Fibroblast of lung (primary cell): ENCODE measurements around the gene KLHL25. TPM values are rescaled to one million over a fixed set of nuclear protein-coding genes. Genes with fewer than 3 reads are reported as not detected.

Experiments
- DNase-seq, 2 donors: peaks; one replicate each; pipeline versions ENCODE4 v3.0.0 to v3.0.0-alpha.2; 2010; ENCODE audit warnings: low read depth in 2 of 2
- H2AFZ ChIP-seq: 2 replicates; pipeline ENCODE4 v1.5.1; 2012; ENCODE audit warnings: low read length, control low read depth, inconsistent platforms
- H3K27ac ChIP-seq: 2 replicates; pipeline ENCODE4 v1.5.1; 2011; ENCODE audit warnings: low read length, control low read depth; ENCODE audit not compliant: insufficient read depth
- H3K27me3 ChIP-seq: 2 replicates; pipeline ENCODE4 v1.5.1; 2011; ENCODE audit warnings: mild to moderate bottlenecking, low read length; ENCODE audit not compliant: control insufficient read depth, insufficient read depth
- H3K36me3 ChIP-seq: 2 replicates; pipeline ENCODE4 v1.5.1; 2011; ENCODE audit warnings: low read length; ENCODE audit not compliant: control insufficient read depth, insufficient read depth
- H3K4me1 ChIP-seq: 2 replicates; pipeline ENCODE4 v1.5.1; 2011; ENCODE audit warnings: low read length; ENCODE audit not compliant: control insufficient read depth, insufficient read depth; ENCODE audit errors: extremely low read depth
- H3K4me2 ChIP-seq: 2 replicates; pipeline ENCODE4 v1.5.1; 2011; ENCODE audit warnings: low read length, control low read depth; ENCODE audit not compliant: insufficient read depth; ENCODE audit errors: extremely low read depth
- H3K4me3 ChIP-seq, 4 experiments: fragments of 200-600 bp in 1 of 4; sonication (generic) in 1 of 4; replicated peaks in 1 of 4; 2 replicates each; pipeline ENCODE4 v1.5.1; 2011 to 2016; ENCODE audit warnings: low read length in 4 of 4, low read depth in 3 of 4, mild to moderate bottlenecking in 3 of 4, control low read depth in 2 of 4, inconsistent platforms in 1 of 4, mixed read lengths in 1 of 4; ENCODE audit not compliant: insufficient read depth in 1 of 4; ENCODE audit errors: control extremely low read depth in 1 of 4
- H3K79me2 ChIP-seq: 2 replicates; pipeline ENCODE4 v1.5.1; 2012; ENCODE audit warnings: mild to moderate bottlenecking, low read length, inconsistent platforms; ENCODE audit not compliant: control insufficient read depth, insufficient read depth
- H3K9ac ChIP-seq: 2 replicates; pipeline ENCODE4 v1.5.1; 2011; ENCODE audit warnings: mild to moderate bottlenecking, low read length, control low read depth; ENCODE audit not compliant: insufficient read depth
- H3K9me3 ChIP-seq: 2 replicates; pipeline ENCODE4 v1.5.1; 2012; ENCODE audit warnings: low read depth, low read length; ENCODE audit not compliant: control insufficient read depth, insufficient read depth
- H4K20me1 ChIP-seq: 2 replicates; pipeline ENCODE4 v1.5.1; 2011; ENCODE audit warnings: low read length; ENCODE audit not compliant: control insufficient read depth, insufficient read depth; ENCODE audit errors: extremely low read depth
- EZH2 ChIP-seq: IDR thresholded peaks from 2 replicates; pipeline ENCODE4 v1.5.1; 2012; ENCODE audit warnings: low read length, control low read depth, mild to moderate bottlenecking; ENCODE audit errors: missing control alignments
- polyA plus RNA-seq, 2 donors: library from polyadenylated mRNA; depleted of rRNA in 1 of 2; stranded (reverse) in 1 of 2; unstranded in 1 of 2; fragments of >200 nt; gene quantifications; 2 replicates each; pipeline ENCODE4 v1.2.1, GENCODE V29; 2011 to 2012; ENCODE audit warnings: missing spikeins in 1 of 2
- total RNA-seq: library from RNA; depleted of rRNA; stranded (reverse); fragments of >200 nt; gene quantifications from 2 replicates; pipeline ENCODE4 v1.2.1, GENCODE V29; 2014
- TF ChIP-seq, protein P1 (sequence below), 2 donors: IDR thresholded peaks in 1 of 2; conservative IDR thresholded peaks in 1 of 2; 1 replicate in 1 of 2; 2 replicates in 1 of 2; pipeline ENCODE4 v1.5.1; 2011 to 2012; ENCODE audit warnings: low read length in 2 of 2, control low read depth in 1 of 2, inconsistent platforms in 1 of 2, low read depth in 1 of 2, mild to moderate bottlenecking in 1 of 2

The KLHL25 gene
- total and polyA plus RNA-seq, 2 donors (not counting 1 experiment from before 2014, with no cell fraction given), result 1.4 to 5.4 TPM

DNA sequence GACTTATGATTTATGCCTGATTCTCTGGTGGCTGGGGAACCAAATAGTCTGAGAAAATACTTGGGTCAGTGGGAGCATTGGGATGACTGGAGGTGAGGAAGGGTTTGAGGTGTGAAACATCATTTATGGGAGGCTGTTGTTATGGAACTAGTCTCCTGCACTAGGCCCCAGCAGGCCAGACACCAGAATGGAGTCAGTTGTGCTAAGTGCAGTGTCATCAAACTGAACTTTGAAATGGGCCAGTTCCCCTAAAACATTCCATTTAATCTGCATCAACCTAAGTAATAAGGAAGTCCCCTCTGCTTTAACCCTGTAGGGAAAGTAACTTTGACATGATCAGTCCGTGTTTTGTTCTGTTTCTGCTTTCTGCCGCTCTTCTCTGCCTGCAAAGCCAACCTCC is 44.9 kb upstream of the KLHL25 start:
- Histone ChIP-seq H3K79me2 (no peaks in the 10 kb centered on the region), H3K4me2 (no peak overlapping the region), H3K4me3 (no peak overlapping the region), H3K27me3 (no peaks in the 10 kb centered on the region), H3K9me3 (no peaks in the 10 kb centered on the region), H3K4me1 (no peaks in the 10 kb centered on the region), H3K9ac (no peak overlapping the region), H4K20me1 (no peaks in the 10 kb centered on the region), H3K27ac (no peak overlapping the region), H2AFZ (no peak overlapping the region), H3K36me3 (no peaks in the 10 kb centered on the region)
- no peak for DNase-seq
- no peak for TF ChIP-seq EZH2
- TF ChIP-seq, protein P1, sequence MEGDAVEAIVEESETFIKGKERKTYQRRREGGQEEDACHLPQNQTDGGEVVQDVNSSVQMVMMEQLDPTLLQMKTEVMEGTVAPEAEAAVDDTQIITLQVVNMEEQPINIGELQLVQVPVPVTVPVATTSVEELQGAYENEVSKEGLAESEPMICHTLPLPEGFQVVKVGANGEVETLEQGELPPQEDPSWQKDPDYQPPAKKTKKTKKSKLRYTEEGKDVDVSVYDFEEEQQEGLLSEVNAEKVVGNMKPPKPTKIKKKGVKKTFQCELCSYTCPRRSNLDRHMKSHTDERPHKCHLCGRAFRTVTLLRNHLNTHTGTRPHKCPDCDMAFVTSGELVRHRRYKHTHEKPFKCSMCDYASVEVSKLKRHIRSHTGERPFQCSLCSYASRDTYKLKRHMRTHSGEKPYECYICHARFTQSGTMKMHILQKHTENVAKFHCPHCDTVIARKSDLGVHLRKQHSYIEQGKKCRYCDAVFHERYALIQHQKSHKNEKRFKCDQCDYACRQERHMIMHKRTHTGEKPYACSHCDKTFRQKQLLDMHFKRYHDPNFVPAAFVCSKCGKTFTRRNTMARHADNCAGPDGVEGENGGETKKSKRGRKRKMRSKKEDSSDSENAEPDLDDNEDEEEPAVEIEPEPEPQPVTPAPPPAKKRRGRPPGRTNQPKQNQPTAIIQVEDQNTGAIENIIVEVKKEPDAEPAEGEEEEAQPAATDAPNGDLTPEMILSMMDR (conservative IDR thresholded peaks at IDR 0.05 in 1 of 2, IDR thresholded peaks at IDR 0.05 in 1 of 2; ENCODE audit: low read depth in 1 of 2, low read length in 2 of 2), result no peak

DNA sequence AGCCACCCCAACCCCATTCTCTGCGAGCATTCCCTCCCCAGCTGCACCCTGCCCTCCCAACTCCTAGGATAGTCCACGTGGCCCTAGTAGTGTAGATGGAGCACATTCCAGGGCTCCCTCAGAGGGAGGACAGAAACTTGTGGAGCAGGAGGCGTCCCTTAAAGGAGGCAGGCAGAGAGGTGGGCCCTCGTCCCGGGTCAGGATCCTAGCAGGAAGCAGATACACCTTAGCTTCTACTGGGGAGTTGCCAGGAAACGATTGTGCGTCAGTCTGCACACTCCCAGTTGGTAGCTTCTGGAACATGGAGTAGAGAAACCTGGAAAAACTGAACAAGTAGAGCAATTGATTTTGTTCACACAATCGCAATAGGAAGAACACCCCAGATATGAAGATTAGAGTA is 43.9 kb upstream of the KLHL25 start:
- DNase-seq, result no peak
- Histone ChIP-seq H3K4me2 (no peak overlapping the region), H3K79me2 (no peaks in the 10 kb centered on the region), H3K27ac (no peak overlapping the region), H3K36me3 (no peaks in the 10 kb centered on the region), H2AFZ (no peak overlapping the region), H3K4me1 (no peaks in the 10 kb centered on the region), H3K9ac (no peak overlapping the region), H4K20me1 (no peaks in the 10 kb centered on the region), H3K4me3 (no peak overlapping the region), H3K9me3 (no peaks in the 10 kb centered on the region), H3K27me3 (no peaks in the 10 kb centered on the region)
- TF ChIP-seq, protein P1 (conservative IDR thresholded peaks at IDR 0.05 in 1 of 2, IDR thresholded peaks at IDR 0.05 in 1 of 2; ENCODE audit: low read depth in 1 of 2, low read length in 2 of 2), result no peak
- no peak for TF ChIP-seq EZH2

GRCh38 chr15:85837881-85838280 is 43.2 kb upstream of the KLHL25 start:
- no peaks in the 10 kb centered on the region for H3K79me2 ChIP-seq
- H3K9ac ChIP-seq, result no peak overlapping the region
- no peak overlapping the region for H3K27ac ChIP-seq
- no peaks in the 10 kb centered on the region for H3K36me3 ChIP-seq
- H2AFZ ChIP-seq, result no peak overlapping the region
- H3K4me2 ChIP-seq, result no peak overlapping the region
- H3K9me3 ChIP-seq, result no peaks in the 10 kb centered on the region
- no peak overlapping the region for H3K4me3 ChIP-seq
- no peaks in the 10 kb centered on the region for H3K27me3 ChIP-seq
- no peak for DNase-seq
- no peaks in the 10 kb centered on the region for H3K4me1 ChIP-seq
- TF ChIP-seq, protein P1 (conservative IDR thresholded peaks at IDR 0.05 in 1 of 2, IDR thresholded peaks at IDR 0.05 in 1 of 2; ENCODE audit: low read depth in 1 of 2, low read length in 2 of 2), result no peak
- no peak for TF ChIP-seq EZH2
- no peaks in the 10 kb centered on the region for H4K20me1 ChIP-seq
